ENCODE measurements around the gene RASA3. TPM values are rescaled to one million over a fixed set of nuclear protein-coding genes. Genes with fewer than 3 reads are reported as not detected.

RASA3 gene
- total and polyA plus RNA-seq, 2 of the 4 experiments (the other 2 are of a cell fraction), result 21.0 to 31.4 TPM

DNA sequence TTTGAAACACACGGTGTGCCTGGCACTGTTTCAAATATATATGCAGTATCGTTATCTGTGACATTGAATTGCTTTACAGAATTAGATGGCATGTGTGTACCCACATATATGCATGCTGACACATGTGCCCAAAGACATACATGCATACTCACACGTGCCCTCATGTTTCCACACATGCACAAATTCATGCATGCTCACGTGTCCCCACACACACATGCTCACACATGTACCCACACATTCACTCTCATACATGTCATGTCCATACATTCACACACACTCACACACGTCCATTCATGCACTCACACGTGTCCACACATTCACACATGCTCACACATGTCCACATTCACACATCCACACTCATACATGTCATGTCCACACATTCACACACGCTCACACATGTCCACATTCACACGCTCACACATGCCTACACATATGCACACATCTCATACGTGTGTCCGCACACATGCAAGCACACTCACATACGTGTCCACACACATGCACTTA lies 140.7 kb downstream of the RASA3 start:
- no peak overlapping the region for H3K14ac ChIP-seq (replicated peaks; ENCODE audit: low read depth, low read length)
- no peak overlapping the region for H2BK5ac ChIP-seq (ENCODE audit: low read depth, low read length, poor library complexity, severe bottlenecking)
- H3K27me3 ChIP-seq (ENCODE audit: control insufficient read depth, insufficient read depth, low read length), result no peaks in the 10 kb centered on the region
- no peak overlapping the region for H2AFZ ChIP-seq (replicated peaks; ENCODE audit: low read length, poor library complexity)
- H3K36me3 ChIP-seq (ENCODE audit: control insufficient read depth, insufficient read depth, low read length), result peaks cover 55% of the 10 kb centered on the region
- TF ChIP-seq POLR2A (IDR thresholded peaks at IDR 0.05; ENCODE audit: low read depth, low read length) (no peak), CHD1 (IDR thresholded peaks at IDR 0.05; ENCODE audit: low read depth, low read length) (no peak), SMC3 (IDR thresholded peaks at IDR 0.05; ENCODE audit: low read depth, low read length) (no peak), MXI1 (IDR thresholded peaks at IDR 0.05; ENCODE audit: borderline replicate concordance, low read depth, low read length) (no peak), BHLHE40 (IDR thresholded peaks at IDR 0.05; ENCODE audit: low read depth, low read length) (no peak)
- TF ChIP-seq, protein P1, sequence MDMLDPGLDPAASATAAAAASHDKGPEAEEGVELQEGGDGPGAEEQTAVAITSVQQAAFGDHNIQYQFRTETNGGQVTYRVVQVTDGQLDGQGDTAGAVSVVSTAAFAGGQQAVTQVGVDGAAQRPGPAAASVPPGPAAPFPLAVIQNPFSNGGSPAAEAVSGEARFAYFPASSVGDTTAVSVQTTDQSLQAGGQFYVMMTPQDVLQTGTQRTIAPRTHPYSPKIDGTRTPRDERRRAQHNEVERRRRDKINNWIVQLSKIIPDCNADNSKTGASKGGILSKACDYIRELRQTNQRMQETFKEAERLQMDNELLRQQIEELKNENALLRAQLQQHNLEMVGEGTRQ (IDR thresholded peaks at IDR 0.05; ENCODE audit: low read depth, low read length), result no peak
- H4K20me1 ChIP-seq (ENCODE audit: insufficient read depth, low read length), result peaks cover 15% of the 10 kb centered on the region; the same call in 1 of the 2 replicates
- in situ Hi-C loops (cut with MboI; ENCODE audit: low sequenced_read_pairs), result no loop called here
- peaks cover 25 to 45% of the 10 kb centered on the region in 2 experiments for H3K79me1 ChIP-seq (ENCODE audit: low read depth in 1 of 2, low read length in 2 of 2)
- no peak overlapping the region for H3K23ac ChIP-seq (ENCODE audit: low read depth, low read length)
- H3K4ac ChIP-seq (ENCODE audit: low read depth, low read length), result no peak overlapping the region
- H3K4me1 ChIP-seq (ENCODE audit: control insufficient read depth, insufficient read depth, low read length), result no peaks in the 10 kb centered on the region
- no peak overlapping the region for H3K18ac ChIP-seq (ENCODE audit: low read depth, low read length)
- H2BK120ac ChIP-seq (ENCODE audit: low read depth, low read length), result no peak overlapping the region
- no peak overlapping the region; a peak in 1 of 4 replicates for H4K8ac ChIP-seq (ENCODE audit: low read depth in 2 of 2, low read length in 2 of 2)
- no peak for ATAC-seq (ENCODE audit: low read depth)
- no peak overlapping the region for H2BK20ac ChIP-seq (ENCODE audit: low read depth, low read length)
- no TSS peak for BruUV-seq (replicated peaks)
- H2BK15ac ChIP-seq (ENCODE audit: low read depth, low read length), result no peak overlapping the region
- POLR2A ChIA-PET (ENCODE audit: unreplicated experiment), result no interaction called here
- no peak for DNase-seq
- 98% methylated on average over 6 of the region's 11 CpGs; no CpG with 5 or more reads in 1 of the 2 experiments for WGBS, 2 experiments (ENCODE audit: extremely low coverage in 2 of 2, insufficient read length in 1 of 2)
- no peak overlapping the region for H4K91ac ChIP-seq (ENCODE audit: insufficient read depth, low read depth, low read length)
- no peak overlapping the region for H4K5ac ChIP-seq (ENCODE audit: low read depth, low read length)
- no peaks in the 10 kb centered on the region for H3K9me3 ChIP-seq (ENCODE audit: control insufficient read depth, insufficient read depth, low read length)
- no peak overlapping the region for H3K9ac ChIP-seq (ENCODE audit: low read depth, low read length)
- intact Hi-C loops (cut with micrococcal nuclease), result no loop called here
- no peak overlapping the region for H2AK9ac ChIP-seq (replicated peaks; ENCODE audit: low read depth, low read length, poor library complexity)
- no peak overlapping the region for H3K56ac ChIP-seq (ENCODE audit: extremely low read depth, insufficient read depth, low read length)
- H3K27ac ChIP-seq (ENCODE audit: insufficient read depth, low read length), result no peak overlapping the region
- H2AK5ac ChIP-seq (ENCODE audit: low read depth, low read length), result no peak overlapping the region
- no peak overlapping the region for H3K4me3 ChIP-seq (ENCODE audit: insufficient read depth, low read depth, low read length)
- CTCF ChIA-PET, result no interaction called here
- peaks cover 8% of the 10 kb centered on the region for H3K9me1 ChIP-seq (ENCODE audit: insufficient read depth, low read length)
- dilution Hi-C loops (cut with HindIII; ENCODE audit: low sequenced_read_pairs, unreplicated experiment), result no loop called here
- no peak overlapping the region for H3K4me2 ChIP-seq (ENCODE audit: low read depth, low read length)

All from IMR-90 (cell line).